ENCODE results near the gene SFXN3. TPM values are rescaled to one million over a fixed set of nuclear protein-coding genes. Genes with fewer than 3 reads are reported as not detected.

The SFXN3 gene
- polyA plus RNA-seq, 3 donors, result 20.4 to 31.1 (median 26.9) TPM

GRCh38 chr10:100998183-100998990, 32.6 kb upstream of the SFXN3 start:
- peak; percentile 90 for DNase-seq

- DNase-seq, result no peak
These were observed 31.9 kb upstream of the SFXN3 start for GRCh38 chr10:100998991-100999741.

GRCh38 chr10:100999742-101000126, 31.3 kb upstream of the SFXN3 start, which contains the start of gene LZTS2:
Gene LZTS2 (plus strand): TSS chr10:100999808. CDS start chr10:101002539, 2,731 bp downstream.
- no peak for DNase-seq

GRCh38 chr10:101000127-101000914, 30.7 kb upstream of the SFXN3 start:
- DNase-seq, result no peak

GRCh38 chr10:101000915-101001658, 29.9 kb upstream of the SFXN3 start:
- DNase-seq, result peak; percentile 82

- DNase-seq, result no peak
These were observed 29.4 kb upstream of the SFXN3 start for GRCh38 chr10:101001659-101002035.

- DNase-seq, result no peak
These were observed 28.6 kb upstream of the SFXN3 start for GRCh38 chr10:101002456-101002855.

- no peak for DNase-seq
These were observed 27.3 kb upstream of the SFXN3 start for GRCh38 chr10:101003639-101004206.

- DNase-seq, result no peak
These were observed 25.7 kb upstream of the SFXN3 start for GRCh38 chr10:101005361-101005760.

- no peak for DNase-seq
These were observed 25.0 kb upstream of the SFXN3 start for GRCh38 chr10:101005869-101006567.

- no peak for DNase-seq
These were observed 24.4 kb upstream of the SFXN3 start for GRCh38 chr10:101006593-101007098.

GRCh38 chr10:101007099-101007711, 23.8 kb upstream of the SFXN3 start:
- no peak for DNase-seq

GRCh38 chr10:101007915-101008822, 22.9 kb upstream of the SFXN3 start:
- DNase-seq, result no peak

GRCh38 chr10:101008823-101009423, 22.1 kb upstream of the SFXN3 start:
- DNase-seq, result no peak

GRCh38 chr10:101010329-101010728, 20.7 kb upstream of the SFXN3 start:
- DNase-seq, result no peak

GRCh38 chr10:101011517-101012423, 19.3 kb upstream of the SFXN3 start:
- DNase-seq, result no peak
